Fibroblast of lung (primary cell): ENCODE data around the gene SLC25A42.

Experiments
- EZH2 ChIP-seq: IDR thresholded peaks from 2 replicates; pipeline ENCODE4 v1.5.1; 2012; ENCODE audit warnings: low read length, control low read depth, mild to moderate bottlenecking; ENCODE audit errors: missing control alignments
- TF ChIP-seq, protein P1 (sequence below), 2 donors: IDR thresholded peaks in 1 of 2; conservative IDR thresholded peaks in 1 of 2; 1 replicate in 1 of 2; 2 replicates in 1 of 2; pipeline ENCODE4 v1.5.1; 2011 to 2012; ENCODE audit warnings: low read length in 2 of 2, control low read depth in 1 of 2, inconsistent platforms in 1 of 2, low read depth in 1 of 2, mild to moderate bottlenecking in 1 of 2

DNA sequence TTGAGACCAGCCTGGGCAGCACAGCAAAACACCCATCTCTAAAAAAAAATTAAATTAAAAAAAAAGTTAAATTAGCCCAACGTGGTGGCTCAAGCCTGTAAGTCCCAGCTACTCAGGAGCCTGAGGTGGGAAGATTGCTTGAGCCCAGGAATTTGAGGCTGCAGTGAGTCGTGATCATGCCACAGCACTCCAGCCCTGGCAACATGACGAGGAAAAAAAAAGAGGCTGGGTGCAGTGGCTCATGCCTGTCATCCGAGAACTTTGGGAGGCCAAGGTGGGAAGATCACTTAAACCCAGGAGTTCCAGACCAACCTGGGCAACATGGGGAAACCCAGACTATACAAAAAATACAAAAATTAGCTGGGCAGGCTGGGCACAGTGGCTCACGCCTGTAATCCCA is 76.7 kb downstream of the SLC25A42 start:
- TF ChIP-seq, protein P1, sequence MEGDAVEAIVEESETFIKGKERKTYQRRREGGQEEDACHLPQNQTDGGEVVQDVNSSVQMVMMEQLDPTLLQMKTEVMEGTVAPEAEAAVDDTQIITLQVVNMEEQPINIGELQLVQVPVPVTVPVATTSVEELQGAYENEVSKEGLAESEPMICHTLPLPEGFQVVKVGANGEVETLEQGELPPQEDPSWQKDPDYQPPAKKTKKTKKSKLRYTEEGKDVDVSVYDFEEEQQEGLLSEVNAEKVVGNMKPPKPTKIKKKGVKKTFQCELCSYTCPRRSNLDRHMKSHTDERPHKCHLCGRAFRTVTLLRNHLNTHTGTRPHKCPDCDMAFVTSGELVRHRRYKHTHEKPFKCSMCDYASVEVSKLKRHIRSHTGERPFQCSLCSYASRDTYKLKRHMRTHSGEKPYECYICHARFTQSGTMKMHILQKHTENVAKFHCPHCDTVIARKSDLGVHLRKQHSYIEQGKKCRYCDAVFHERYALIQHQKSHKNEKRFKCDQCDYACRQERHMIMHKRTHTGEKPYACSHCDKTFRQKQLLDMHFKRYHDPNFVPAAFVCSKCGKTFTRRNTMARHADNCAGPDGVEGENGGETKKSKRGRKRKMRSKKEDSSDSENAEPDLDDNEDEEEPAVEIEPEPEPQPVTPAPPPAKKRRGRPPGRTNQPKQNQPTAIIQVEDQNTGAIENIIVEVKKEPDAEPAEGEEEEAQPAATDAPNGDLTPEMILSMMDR (conservative IDR thresholded peaks at IDR 0.05 in 1 of 2, IDR thresholded peaks at IDR 0.05 in 1 of 2; ENCODE audit: low read depth in 1 of 2, low read length in 2 of 2), result no peak
- no peak for TF ChIP-seq EZH2
